SK-N-SH treated with all-trans-retinoic acid at 6 μM for 48 hours (cell line): ENCODE measurements around the gene DTNBP1.

Source experiments
- ATAC-seq: fragments of 200-7000 bp; cut with Tn5 transposase; 3 replicates; pipeline ENCODE4 v1.9.1; 2020; ENCODE audit warnings: mild to moderate bottlenecking, moderate library complexity
- ARNTL ChIP-seq: fragments of 450-650 bp; formaldehyde crosslinking; IDR thresholded peaks from 2 replicates; pipeline ENCODE4 v1.5.0; 2020; ENCODE audit warnings: low read depth, mild to moderate bottlenecking, moderate library complexity, borderline replicate concordance
- CSDC2 ChIP-seq: fragments of 250-450 bp; sonication (Bioruptor Pico); IDR thresholded peaks from 2 replicates; pipeline ENCODE4 v1.5.0; 2020; ENCODE audit warnings: mild to moderate bottlenecking, moderate library complexity
- CSRNP3 ChIP-seq: fragments of 250-450 bp; sonication (Bioruptor Pico); IDR thresholded peaks from 2 replicates; pipeline ENCODE4 v1.5.1; 2021; ENCODE audit warnings: mild to moderate bottlenecking, moderate library complexity
- ESRRG ChIP-seq: fragments of 250-450 bp; sonication (Bioruptor Pico); IDR thresholded peaks from 2 replicates; pipeline ENCODE4 v1.6.1; 2021; ENCODE audit warnings: mild to moderate bottlenecking
- GLIS3 ChIP-seq: fragments of 250-450 bp; sonication (Bioruptor Pico); IDR thresholded peaks from 2 replicates; pipeline ENCODE4 v1.5.0; 2020; ENCODE audit warnings: mild to moderate bottlenecking, moderate library complexity
- ISL1 ChIP-seq: fragments of 250-450 bp; sonication (Bioruptor Pico); IDR thresholded peaks from 2 replicates; pipeline ENCODE4 v2.1.2; 2022; ENCODE audit warnings: mild to moderate bottlenecking, moderate library complexity
- OSR1 ChIP-seq: fragments of 250-450 bp; sonication (Bioruptor Pico); IDR thresholded peaks from 2 replicates; pipeline ENCODE4 v1.8.0; 2022; ENCODE audit warnings: moderate library complexity, mild to moderate bottlenecking, inconsistent platforms
- POU6F1 ChIP-seq: fragments of 250-450 bp; sonication (Bioruptor Pico); IDR thresholded peaks from 2 replicates; pipeline ENCODE4 v1.8.0; 2021; ENCODE audit warnings: low read depth, mild to moderate bottlenecking, moderate library complexity, borderline replicate concordance
- PPARA ChIP-seq: fragments of 250-450 bp; sonication (Bioruptor Pico); IDR thresholded peaks from 2 replicates; pipeline ENCODE4 v1.5.0; 2020; ENCODE audit warnings: mild to moderate bottlenecking, borderline replicate concordance
- SNAI2 ChIP-seq: fragments of 250-450 bp; sonication (Bioruptor Pico); IDR thresholded peaks from 2 replicates; pipeline ENCODE4 v1.5.0; 2020; ENCODE audit warnings: mild to moderate bottlenecking, moderate library complexity
- TCF4 ChIP-seq: fragments of 250-450 bp; sonication (Bioruptor Pico); IDR thresholded peaks from 2 replicates; pipeline ENCODE4 v1.8.0; 2021; ENCODE audit warnings: mild to moderate bottlenecking, moderate library complexity, borderline replicate concordance
- TOX ChIP-seq: fragments of 250-450 bp; sonication (Bioruptor Pico); IDR thresholded peaks from 2 replicates; pipeline ENCODE4 v1.8.0; 2021; ENCODE audit warnings: mild to moderate bottlenecking, moderate library complexity, borderline replicate concordance
- TSHZ2 ChIP-seq: fragments of 250-450 bp; sonication (Bioruptor Pico); IDR thresholded peaks from 2 replicates; pipeline ENCODE4 v1.5.0; 2020; ENCODE audit warnings: mild to moderate bottlenecking, moderate library complexity
- ZC3H10 ChIP-seq: fragments of 250-450 bp; sonication (Bioruptor Pico); IDR thresholded peaks from 2 replicates; pipeline ENCODE4 v1.5.1; 2021; ENCODE audit warnings: mild to moderate bottlenecking, moderate library complexity
- ZFP3 ChIP-seq: fragments of 250-450 bp; sonication (Bioruptor Pico); IDR thresholded peaks from 2 replicates; pipeline ENCODE4 v1.5.0; 2020; ENCODE audit warnings: mild to moderate bottlenecking, moderate library complexity
- ZNF565 ChIP-seq: fragments of 450-650 bp; formaldehyde crosslinking; conservative IDR thresholded peaks from 2 replicates; pipeline ENCODE4 v1.5.0; 2020; ENCODE audit warnings: low read depth, mild to moderate bottlenecking, moderate library complexity
- ZNF70 ChIP-seq: fragments of 450-650 bp; formaldehyde crosslinking; IDR thresholded peaks from 2 replicates; pipeline ENCODE4 v1.5.0; 2020; ENCODE audit warnings: mild to moderate bottlenecking, moderate library complexity

DTNBP1 gene

GRCh38 chr6:15481390-15482291, 181.2 kb downstream of the DTNBP1 start:
- no peak for TF ChIP-seq PPARA
- no peak for TF ChIP-seq ZC3H10 (CRISPR knock-in tag)
- TF ChIP-seq, all 23 proteins: peak for 0
- ATAC-seq = no peak

GRCh38 chr6:15480525-15480924, 182.3 kb downstream of the DTNBP1 start:
- TF ChIP-seq PPARA (no peak), OSR1 (CRISPR knock-in tag) (no peak), TSHZ2 (no peak), ZFP3 (no peak)
- no peak for ATAC-seq

- peak; percentile 32; the same call in 1 of the 2 replicates for TF ChIP-seq ISL1 (CRISPR knock-in tag)
- no peak for TF ChIP-seq SNAI2
- no peak for TF ChIP-seq OSR1 (CRISPR knock-in tag)
- TF ChIP-seq GLIS3 (CRISPR knock-in tag) = no peak
- no peak for TF ChIP-seq PPARA
- no peak for TF ChIP-seq ARNTL (CRISPR knock-in tag)
- no peak for TF ChIP-seq ZNF70
- peak; percentile 66 for ATAC-seq
Observed at GRCh38 chr6:15479761-15480160, 183.1 kb downstream of the DTNBP1 start.

- TF ChIP-seq OSR1 (CRISPR knock-in tag) = no peak
- no peak for TF ChIP-seq ZC3H10 (CRISPR knock-in tag)
- TF ChIP-seq ZFP3 = no peak
- TF ChIP-seq ARNTL (CRISPR knock-in tag) = no peak
- TF ChIP-seq CSDC2 = no peak
- no peak for TF ChIP-seq TOX (CRISPR knock-in tag)
- TF ChIP-seq PPARA = no peak
- no peak for TF ChIP-seq SNAI2
- no peak for TF ChIP-seq ZNF70
- no peak for TF ChIP-seq ESRRG
- no peak for TF ChIP-seq ISL1 (CRISPR knock-in tag)
- no peak for TF ChIP-seq POU6F1
- TF ChIP-seq TSHZ2 = no peak
- TF ChIP-seq ZNF565 (CRISPR knock-in tag) = no peak
- TF ChIP-seq CSRNP3 (CRISPR knock-in tag) = no peak
- no peak for TF ChIP-seq TCF4 (CRISPR knock-in tag)
- no peak for TF ChIP-seq GLIS3 (CRISPR knock-in tag)
- no peak for ATAC-seq
Observed at GRCh38 chr6:15477746-15478145, 185.1 kb downstream of the DTNBP1 start.
